DOHH2 (cell line): ENCODE measurements around the gene ARHGAP33.

Experiments
- H3F3A ChIP-seq: fragments of 200-600 bp; sonication (generic), shearing (Covaris generic); 2 replicates; pipeline ENCODE4 v1.6.0; 2016; ENCODE audit warnings: antibody characterized with exemption, mild to moderate bottlenecking; ENCODE audit not compliant: control insufficient read depth, insufficient read depth
- H3K27ac ChIP-seq: fragments of 200-600 bp; sonication (generic); 2 replicates; pipeline ENCODE4 v1.5.1; 2014; ENCODE audit warnings: low read depth, mild to moderate bottlenecking, low read length, moderate library complexity
- H3K27me3 ChIP-seq: fragments of 200-600 bp; sonication (generic); 2 replicates; pipeline ENCODE4 v1.6.1; 2014; ENCODE audit warnings: mild to moderate bottlenecking, low read length, mixed read lengths; ENCODE audit not compliant: control insufficient read depth
- H3K36me3 ChIP-seq: fragments of 200-600 bp; sonication (generic); 2 replicates; pipeline ENCODE4 v1.6.1; 2014; ENCODE audit warnings: mild to moderate bottlenecking, low read length, moderate library complexity, mixed read lengths; ENCODE audit not compliant: control insufficient read depth
- H3K4me1 ChIP-seq: fragments of 200-600 bp; sonication (generic); 2 replicates; pipeline ENCODE4 v1.6.1; 2014; ENCODE audit warnings: mild to moderate bottlenecking, low read length, mixed read lengths; ENCODE audit not compliant: control insufficient read depth
- H3K4me2 ChIP-seq: fragments of 200-600 bp; sonication (generic); 2 replicates; pipeline ENCODE4 v1.6.0; 2014; ENCODE audit warnings: mild to moderate bottlenecking, low read length, moderate library complexity
- H3K4me3 ChIP-seq: fragments of 200-600 bp; sonication (generic); 2 replicates; pipeline ENCODE4 v1.5.1; 2014; ENCODE audit warnings: mild to moderate bottlenecking, low read length, mixed read lengths
- H3K79me2 ChIP-seq: fragments of 200-600 bp; sonication (generic); 2 replicates; pipeline ENCODE4 v1.6.1; 2014; ENCODE audit warnings: mild to moderate bottlenecking, low read length, mixed read lengths; ENCODE audit not compliant: control insufficient read depth
- H3K9me2 ChIP-seq: fragments of 200-600 bp; sonication (generic); replicated peaks from 2 replicates; pipeline ENCODE4 v1.6.1; 2014; ENCODE audit warnings: mild to moderate bottlenecking, low read length, mixed read lengths; ENCODE audit not compliant: control insufficient read depth
- H3K9me3 ChIP-seq: fragments of 200-600 bp; sonication (generic); 2 replicates; pipeline ENCODE4 v1.6.1; 2014; ENCODE audit warnings: antibody characterized with exemption, low read length, mixed read lengths; ENCODE audit not compliant: control insufficient read depth, insufficient read depth
- H4K20me1 ChIP-seq: fragments of 200-600 bp; sonication (generic); 2 replicates; pipeline ENCODE4 v1.6.0; 2014; ENCODE audit warnings: low read depth, mild to moderate bottlenecking, antibody characterized with exemption, low read length, moderate library complexity; ENCODE audit not compliant: control insufficient read depth, insufficient read depth
- CTCF ChIP-seq: fragments of 200-600 bp; sonication (generic); IDR thresholded peaks from one replicate; pipeline ENCODE4 v1.5.1; 2014; ENCODE audit warnings: antibody characterized with exemption, mild to moderate bottlenecking, low read depth, low read length; ENCODE audit not compliant: poor library complexity, severe bottlenecking
- EZH2phosphoT487 ChIP-seq: fragments of 200-600 bp; sonication (generic); IDR thresholded peaks from 2 replicates; pipeline ENCODE4 v1.6.1; 2017; ENCODE audit warnings: borderline replicate concordance, mild to moderate bottlenecking, antibody characterized with exemption, low read length, moderate library complexity, mixed read lengths

ARHGAP33 gene

DNA sequence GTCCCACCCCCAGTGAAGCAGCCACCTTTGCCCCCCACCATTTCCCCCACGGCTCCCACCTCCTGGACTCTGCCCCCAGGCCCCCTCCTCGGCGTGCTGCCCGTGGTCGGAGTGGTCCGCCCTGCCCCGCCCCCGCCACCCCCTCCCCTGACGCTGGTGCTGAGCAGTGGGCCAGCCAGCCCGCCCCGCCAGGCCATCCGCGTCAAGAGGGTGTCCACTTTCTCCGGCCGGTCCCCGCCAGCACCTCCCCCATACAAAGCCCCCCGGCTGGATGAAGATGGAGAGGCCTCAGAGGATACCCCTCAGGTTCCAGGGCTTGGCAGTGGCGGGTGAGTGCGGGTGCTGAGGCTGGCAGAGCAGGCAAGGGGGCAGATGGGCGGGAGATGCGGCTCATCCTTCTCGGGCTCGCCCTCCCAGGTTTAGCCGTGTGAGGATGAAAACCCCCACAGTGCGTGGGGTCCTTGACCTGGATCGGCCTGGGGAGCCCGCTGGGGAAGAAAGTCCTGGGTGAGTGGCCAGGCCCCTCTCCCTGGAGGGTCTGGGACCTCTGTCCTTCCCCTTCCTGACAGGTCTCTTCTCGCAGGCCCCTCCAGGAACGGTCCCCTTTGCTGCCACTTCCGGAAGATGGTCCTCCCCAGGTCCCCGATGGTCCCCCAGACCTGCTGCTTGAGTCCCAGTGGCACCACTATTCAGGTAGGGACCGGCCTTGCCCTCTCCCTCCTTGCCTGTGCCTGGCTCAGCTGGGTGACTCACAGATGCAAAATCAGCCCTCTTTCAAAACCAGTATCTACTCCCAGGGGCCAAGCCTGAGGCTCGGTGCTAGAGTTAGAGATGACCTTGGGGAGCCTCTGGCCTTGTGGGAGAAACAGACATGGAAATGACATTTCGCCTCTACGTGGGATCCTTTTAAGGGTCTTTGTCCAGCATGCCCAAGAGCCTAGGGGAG is 41.9 kb upstream of the ARHGAP33 start:
- no peaks in the 10 kb centered on the region for H3K27me3 ChIP-seq
- no peak overlapping the region for H3K27ac ChIP-seq
- peaks cover 15% of the 10 kb centered on the region for H3K4me1 ChIP-seq
- H3K36me3 ChIP-seq = peaks cover 91% of the 10 kb centered on the region
- no peaks in the 10 kb centered on the region for H3K9me3 ChIP-seq
- H3K4me2 ChIP-seq = no peak overlapping the region
- H3K79me2 ChIP-seq = no peaks in the 10 kb centered on the region
- TF ChIP-seq CTCF (no peak), EZH2phosphoT487 (no peak)
- no peak overlapping the region for H3K4me3 ChIP-seq
- no peaks in the 10 kb centered on the region for H3K9me2 ChIP-seq
- no peaks in the 10 kb centered on the region for H4K20me1 ChIP-seq
- peaks cover 10% of the 10 kb centered on the region for H3F3A ChIP-seq

DNA sequence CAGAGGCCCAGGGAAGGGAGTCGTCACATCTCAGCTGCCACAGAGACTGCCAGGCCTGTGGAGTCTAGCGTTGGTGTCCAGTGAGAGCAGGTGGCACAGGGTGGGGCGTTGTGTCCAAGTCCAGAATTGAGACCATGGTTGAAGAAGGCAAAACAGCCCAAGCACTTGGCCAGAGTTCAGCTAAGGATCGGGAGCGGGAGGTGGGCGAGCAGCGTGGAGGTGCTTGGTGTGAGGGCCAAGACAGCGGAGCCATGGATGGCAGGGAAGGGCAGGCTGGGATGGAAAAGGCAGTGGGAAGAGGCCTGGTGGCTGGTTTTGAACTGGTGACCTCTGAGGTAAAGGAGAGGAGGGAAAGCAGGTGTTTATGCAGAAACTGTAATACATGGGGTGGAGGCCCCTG is 41.1 kb upstream of the ARHGAP33 start:
- Histone ChIP-seq H3K27ac (no peak overlapping the region), H3K4me1 (peaks cover 15% of the 10 kb centered on the region), H3K36me3 (peaks cover 91% of the 10 kb centered on the region), H3K4me2 (no peak overlapping the region), H3F3A (peaks cover 16% of the 10 kb centered on the region), H3K79me2 (no peaks in the 10 kb centered on the region), H4K20me1 (no peaks in the 10 kb centered on the region), H3K4me3 (no peak overlapping the region), H3K27me3 (no peaks in the 10 kb centered on the region), H3K9me3 (no peaks in the 10 kb centered on the region), H3K9me2 (no peaks in the 10 kb centered on the region)
- TF ChIP-seq CTCF (no peak), EZH2phosphoT487 (no peak)

DNA sequence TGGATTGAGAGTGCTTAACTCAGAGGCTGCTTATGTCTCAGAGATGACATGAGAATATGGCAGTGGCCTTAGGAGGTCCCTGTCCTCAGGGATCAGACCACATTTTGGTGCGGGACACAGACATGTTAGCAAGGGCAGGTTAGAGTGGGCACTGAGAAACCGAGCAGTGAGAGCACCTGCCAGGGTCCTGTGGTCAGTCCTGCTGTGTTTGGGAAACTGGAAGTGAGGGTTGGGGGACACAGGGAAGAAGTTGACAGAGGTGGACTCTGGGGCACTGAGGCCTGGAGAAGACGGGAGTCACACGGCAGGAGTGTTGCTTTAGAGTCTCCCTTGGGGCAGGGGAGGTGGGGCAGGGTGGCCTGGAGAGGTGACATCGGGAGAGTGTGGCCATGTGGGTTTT is 40.5 kb upstream of the ARHGAP33 start:
- Histone ChIP-seq H4K20me1 (no peaks in the 10 kb centered on the region), H3K27ac (no peak overlapping the region), H3K79me2 (no peaks in the 10 kb centered on the region), H3K4me3 (no peak overlapping the region), H3F3A (peaks cover 16% of the 10 kb centered on the region), H3K4me1 (peaks cover 20% of the 10 kb centered on the region), H3K4me2 (no peak overlapping the region), H3K36me3 (peaks cover 85% of the 10 kb centered on the region), H3K9me3 (no peaks in the 10 kb centered on the region), H3K9me2 (no peaks in the 10 kb centered on the region), H3K27me3 (no peaks in the 10 kb centered on the region)
- no peak for TF ChIP-seq CTCF
- TF ChIP-seq EZH2phosphoT487 = no peak
